Left hindlimb (tissue), 1 donor: Measurements from ENCODE around the gene ANKMY1.

Experiments
- DNase-seq: peaks from one replicate; pipeline ENCODE4 v3.0.0-alpha.2; 2018

ANKMY1 gene, protein sequence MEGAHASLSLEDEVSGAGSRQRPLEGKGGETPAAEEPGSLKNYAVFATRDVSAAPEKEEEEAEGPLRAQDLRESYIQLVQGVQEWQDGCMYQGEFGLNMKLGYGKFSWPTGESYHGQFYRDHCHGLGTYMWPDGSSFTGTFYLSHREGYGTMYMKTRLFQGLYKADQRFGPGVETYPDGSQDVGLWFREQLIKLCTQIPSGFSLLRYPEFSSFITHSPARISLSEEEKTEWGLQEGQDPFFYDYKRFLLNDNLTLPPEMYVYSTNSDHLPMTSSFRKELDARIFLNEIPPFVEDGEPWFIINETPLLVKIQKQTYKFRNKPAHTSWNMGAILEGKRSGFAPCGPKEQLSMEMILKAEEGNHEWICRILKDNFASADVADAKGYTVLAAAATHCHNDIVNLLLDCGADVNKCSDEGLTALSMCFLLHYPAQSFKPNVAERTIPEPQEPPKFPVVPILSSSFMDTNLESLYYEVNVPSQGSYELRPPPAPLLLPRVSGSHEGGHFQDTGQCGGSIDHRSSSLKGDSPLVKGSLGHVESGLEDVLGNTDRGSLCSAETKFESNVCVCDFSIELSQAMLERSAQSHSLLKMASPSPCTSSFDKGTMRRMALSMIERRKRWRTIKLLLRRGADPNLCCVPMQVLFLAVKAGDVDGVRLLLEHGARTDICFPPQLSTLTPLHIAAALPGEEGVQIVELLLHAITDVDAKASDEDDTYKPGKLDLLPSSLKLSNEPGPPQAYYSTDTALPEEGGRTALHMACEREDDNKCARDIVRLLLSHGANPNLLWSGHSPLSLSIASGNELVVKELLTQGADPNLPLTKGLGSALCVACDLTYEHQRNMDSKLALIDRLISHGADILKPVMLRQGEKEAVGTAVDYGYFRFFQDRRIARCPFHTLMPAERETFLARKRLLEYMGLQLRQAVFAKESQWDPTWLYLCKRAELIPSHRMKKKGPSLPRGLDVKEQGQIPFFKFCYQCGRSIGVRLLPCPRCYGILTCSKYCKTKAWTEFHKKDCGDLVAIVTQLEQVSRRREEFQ

DNA sequence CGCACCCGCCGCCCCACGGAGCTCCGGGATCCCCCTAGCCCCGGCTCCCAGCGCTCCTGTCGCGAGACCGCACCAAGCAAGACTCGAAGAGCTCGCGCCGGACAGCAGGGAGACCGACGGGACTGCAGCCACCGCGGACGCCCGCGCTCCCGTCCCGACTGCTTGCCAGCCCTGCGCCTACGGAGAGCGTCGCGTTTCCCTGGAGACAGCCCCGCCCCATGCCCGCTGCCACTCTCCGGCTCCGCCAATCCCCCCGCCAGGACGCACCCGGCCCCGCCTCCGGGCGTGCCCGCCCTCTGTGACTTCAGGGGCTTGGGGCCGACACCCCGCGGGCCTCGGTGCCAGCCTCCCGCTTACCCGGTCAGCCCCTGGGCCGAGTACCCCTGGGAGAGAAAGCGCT lies at the start of gene ANKMY1:
Gene ANKMY1 (minus strand): TSS at position 181 of the 400 bp plus-strand sequence. CDS start 653 bp downstream, outside the sequence.
- peak; percentile 79 for DNase-seq

DNA sequence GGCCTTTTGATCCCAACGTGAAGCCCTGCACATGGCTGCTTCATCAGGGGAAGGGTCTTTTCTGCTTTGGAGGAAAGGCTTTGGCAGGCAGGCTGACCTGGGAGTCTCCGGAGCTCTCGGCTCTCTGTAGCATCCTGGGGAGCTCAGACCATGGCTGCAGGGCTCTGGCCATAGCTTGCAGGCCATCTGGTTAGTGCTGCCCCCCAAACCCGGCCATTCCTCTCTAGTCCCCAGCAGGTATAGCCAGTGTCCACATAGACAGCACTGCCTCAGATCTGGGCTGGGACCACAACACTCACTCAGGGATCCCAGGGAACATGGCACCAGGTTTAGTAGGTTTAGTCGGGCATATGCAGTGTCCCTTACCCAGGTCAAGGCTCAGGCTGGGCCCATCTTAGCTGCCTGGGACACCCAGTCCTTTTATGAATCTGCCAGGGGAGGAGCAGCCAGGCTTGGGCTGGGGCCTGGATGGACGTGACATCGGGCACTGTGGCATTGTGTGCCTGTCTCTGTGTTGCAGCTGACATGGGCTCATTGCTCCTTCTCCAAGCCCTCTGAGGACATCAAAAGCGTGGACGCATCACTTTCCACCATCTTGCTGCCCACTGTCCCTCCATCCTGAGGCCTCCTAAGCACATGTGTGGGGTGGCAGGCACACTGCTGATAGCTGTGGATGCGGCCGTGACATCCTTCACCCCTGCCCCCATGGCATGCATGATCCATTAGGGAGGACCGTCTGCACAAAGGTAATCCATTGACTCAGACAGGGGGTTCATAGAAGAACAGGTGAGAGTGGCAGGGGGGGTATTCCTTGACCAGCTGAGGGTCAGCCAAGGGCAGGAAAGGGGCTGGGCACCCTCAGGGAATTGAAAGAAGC lies 48.3 kb upstream of the ANKMY1 start:
- DNase-seq, result peak; percentile 4

DNA sequence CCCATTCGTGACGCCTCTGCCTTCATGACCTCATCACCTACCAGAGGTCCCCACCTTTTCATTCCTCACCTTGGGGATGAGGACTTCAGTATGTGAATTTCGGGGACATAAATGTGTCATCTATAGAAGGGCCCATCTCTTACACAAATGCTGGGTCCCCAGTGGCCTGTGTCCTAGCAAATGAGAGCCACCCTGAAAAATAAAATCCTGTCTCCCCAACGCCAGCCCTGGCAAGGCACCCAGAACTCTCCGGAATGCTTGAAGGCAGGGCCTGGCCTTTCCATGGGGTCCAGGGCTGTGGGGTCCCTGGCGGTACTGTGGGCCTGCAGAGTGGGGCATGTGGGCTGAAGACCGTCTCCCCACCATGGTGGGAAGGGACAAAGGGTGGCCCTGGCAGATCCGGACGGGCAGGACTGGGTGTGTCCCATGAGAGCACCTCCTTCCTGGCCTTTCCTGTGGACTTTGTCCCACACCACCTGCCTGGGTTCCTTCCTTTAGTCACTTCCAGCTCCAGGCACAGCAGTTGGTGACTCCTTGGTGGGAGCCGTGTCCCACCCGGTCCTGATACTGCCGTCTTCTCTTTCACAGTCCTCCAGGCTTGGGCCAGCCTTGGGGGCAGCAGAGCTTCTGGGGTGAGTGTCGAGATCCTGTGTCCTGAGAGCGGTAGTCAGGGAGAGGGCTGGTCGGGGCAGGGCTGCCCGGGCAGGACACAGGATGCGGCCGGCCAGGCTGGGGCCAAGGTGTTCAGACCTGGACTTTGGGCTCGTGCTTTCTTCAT lies 47.3 kb upstream of the ANKMY1 start:
- peak; percentile 33 for DNase-seq

DNA sequence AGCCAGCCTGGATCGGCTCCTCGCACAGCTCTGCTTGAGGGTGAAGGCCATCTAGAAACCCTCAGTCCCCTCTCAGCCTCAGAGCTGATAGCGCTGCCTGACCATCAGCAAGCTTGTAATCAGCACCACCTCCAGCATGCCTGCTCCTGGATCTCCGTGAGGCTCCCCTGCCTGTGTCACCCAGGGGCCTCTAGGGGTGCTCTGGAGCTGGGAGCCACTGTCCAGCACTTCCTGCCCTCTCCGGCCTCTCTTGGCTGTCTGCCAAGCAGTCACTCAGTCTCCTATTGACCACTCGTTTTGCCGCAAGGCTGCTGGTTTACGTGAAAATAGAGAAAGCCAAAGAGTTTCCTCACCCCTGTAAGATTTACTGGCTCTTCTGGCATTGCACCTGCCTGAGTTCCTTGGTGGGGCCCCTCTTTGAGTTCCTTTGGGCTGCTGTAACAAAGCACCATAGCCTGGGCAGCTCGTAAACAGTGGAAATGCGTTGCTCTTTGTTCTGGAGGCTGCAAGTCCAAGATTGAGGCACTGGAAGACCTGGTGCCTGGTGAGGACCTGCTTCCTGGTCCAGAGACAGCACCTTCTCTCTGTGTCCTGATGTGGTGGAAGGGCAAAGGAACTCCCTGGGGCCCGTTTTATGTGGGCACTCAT lies 46.6 kb upstream of the ANKMY1 start:
- DNase-seq, result peak; percentile 63

DNA sequence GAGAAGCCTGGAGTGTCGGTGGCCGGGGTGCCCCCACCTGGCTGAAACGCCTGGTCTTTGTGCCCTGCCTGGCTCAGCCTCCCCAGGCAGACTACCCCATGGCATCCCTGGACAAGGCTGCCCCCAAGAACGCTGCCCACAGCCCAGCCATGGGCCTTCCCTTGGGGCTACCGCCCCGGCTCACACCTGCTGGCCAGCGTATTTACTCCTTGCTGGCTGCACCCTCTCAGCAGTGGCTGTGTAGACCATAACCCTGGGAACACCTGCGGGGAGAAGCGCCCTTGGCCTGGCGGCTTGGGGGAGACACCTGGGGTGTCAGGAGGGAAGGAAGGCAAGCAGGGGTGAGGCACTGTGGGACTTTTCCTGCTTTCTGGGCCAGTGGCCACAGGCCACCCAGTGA lies 46.1 kb upstream of the ANKMY1 start:
- DNase-seq, result peak; percentile 24

DNA sequence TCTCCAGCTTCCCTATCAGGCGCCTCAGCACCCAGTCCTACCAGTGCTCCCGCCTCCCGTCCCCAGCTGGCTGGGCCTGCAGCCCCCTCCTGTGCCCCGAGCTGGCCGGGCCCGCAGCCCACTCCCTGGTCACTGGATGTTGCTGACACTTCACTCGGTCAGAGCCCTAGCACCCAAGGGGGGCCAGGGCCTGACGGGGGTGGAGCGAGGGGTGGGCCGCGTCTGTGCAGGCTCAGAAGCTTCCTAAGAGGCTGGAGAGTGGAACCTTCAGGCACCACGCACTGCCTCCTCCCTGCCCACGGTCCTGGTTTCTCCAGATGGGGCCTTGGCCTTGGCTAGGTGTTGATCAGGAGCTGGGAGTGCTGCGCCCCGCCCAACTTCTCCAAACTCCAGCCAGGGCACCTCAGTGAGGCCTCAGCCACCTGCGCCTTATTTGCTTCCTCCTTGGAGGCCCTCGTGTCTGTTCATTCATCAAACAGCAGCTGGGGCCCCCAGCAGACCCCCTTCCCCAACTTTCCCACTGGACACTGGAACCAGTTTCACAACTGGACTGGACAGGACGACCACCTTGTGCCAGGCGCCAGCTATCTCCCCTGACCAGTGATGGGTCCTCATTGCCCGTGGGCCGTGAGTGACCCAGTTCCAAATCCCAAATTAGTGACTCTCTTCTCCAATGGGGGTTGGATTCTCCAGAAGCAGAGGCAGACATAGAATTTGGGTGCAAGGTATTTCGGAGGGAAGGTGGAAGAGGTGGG lies 45.5 kb upstream of the ANKMY1 start:
- DNase-seq, result peak; percentile 26

DNA sequence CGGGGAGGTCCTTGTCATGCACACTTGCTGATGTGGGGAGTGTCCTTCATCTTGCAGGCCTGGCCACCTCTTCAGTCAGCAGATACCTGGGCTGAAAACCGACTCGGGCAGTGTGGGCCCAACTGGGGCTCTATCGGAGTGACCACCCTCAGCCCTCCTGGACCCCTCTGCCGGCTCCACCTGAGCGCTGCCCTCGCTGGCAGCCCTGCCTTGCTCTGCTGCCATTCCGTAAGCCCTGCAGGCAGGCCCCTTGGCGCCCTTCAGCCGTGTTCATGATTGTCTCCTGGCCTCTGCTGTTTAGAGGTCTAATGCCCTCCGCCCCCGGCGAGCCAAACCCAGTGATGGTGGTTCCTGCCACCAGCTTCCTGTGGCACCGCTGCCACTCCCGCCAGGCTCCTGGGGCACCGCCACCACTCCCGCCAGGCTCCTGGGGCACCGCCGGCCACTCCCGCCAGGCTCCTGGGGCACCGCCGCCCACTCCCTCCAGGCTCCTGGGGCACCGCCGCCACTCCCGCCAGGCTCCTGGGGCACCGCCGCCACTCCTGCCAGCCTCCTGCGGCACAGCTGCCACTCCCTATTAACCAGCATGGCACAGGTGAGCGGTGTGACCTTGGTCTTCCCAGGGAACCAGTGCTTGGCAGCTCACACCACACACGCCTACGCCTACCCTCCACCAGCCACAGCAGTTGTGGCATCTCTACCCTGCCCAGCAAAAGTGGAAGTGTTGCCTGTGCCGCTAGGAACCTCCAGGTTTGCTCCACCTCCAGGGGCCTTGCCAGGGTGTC lies 44.7 kb upstream of the ANKMY1 start:
- peak; percentile 10 for DNase-seq

DNA sequence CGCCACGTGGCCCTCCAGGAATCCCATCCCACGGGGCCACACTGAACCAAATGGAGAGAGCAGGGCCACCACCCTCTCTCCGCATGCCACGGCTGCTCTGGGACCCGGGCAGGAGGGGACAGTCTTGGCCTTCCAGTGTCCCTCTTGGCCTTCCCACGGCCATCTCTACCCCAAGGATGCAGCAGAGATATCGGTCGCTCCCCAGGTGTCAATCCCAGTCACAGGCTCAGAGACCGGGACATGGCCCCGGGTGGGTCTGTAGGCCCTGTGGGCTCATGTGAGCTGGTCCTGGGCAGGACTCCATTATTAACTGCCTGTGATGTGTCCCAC lies 44.0 kb upstream of the ANKMY1 start:
- peak; percentile 18 for DNase-seq

DNA sequence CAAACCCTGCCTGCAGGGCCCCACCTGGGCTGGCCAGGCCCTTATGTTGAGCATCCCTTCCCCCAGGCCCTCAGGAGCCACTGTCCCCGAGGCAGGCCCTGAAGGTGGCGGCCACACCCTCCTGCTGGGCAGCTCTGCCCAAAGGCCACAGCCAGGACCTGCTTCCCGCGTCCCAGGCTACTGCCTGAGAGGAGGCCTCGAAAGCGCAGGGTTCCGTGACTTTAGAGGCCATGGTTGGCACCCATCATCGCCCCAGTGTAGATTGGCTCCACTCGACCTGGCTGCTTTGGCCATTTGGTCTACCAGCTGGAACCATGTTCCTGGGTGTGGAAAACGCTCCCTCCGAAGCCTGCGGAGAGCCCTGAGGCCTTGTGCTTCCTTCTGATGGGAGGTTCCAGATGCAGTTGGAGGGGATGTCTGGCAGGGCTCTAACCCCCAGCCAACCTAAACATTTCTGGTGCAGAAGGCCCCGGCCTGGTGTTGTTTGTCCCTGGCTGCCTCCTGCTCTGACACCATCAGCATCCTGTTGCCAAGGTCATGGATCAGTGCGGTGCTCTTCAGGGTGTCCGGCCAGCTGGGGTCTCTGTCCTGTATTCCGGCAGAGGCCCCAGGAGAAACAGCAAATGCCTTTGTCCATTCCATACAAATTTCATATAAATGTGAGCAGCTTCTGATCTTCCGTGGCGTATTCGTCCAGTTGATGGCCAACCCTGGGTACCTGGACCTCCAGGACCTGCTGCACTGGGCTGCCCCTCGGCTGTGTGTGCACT lies 43.5 kb upstream of the ANKMY1 start:
- DNase-seq, result peak; percentile 17

DNA sequence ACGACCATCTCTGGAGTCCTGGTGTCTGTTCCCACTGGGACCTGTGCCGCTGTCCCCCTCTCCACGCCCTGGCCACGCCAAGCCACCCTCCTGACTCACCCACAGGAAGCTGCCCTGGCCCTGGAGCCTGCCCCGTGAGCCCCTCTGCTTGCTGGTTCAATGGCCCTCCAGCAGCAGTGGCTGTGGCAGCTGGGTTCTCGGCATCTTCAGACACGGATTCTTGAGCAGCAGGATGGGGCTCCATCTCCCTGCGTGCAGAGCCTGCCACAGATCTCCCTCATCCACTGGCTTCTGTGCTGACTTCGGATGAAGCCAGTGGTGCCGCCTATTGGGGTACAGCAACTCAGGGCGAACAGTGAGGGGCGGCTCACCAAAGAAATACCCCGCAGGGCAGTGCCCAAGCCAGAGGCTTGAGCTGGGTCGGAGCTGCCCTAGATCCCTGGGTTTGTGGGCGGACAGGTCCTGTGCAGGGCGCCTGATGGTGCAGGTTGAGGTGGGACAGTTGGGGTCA lies 42.7 kb upstream of the ANKMY1 start:
- DNase-seq, result peak; percentile 5

DNA sequence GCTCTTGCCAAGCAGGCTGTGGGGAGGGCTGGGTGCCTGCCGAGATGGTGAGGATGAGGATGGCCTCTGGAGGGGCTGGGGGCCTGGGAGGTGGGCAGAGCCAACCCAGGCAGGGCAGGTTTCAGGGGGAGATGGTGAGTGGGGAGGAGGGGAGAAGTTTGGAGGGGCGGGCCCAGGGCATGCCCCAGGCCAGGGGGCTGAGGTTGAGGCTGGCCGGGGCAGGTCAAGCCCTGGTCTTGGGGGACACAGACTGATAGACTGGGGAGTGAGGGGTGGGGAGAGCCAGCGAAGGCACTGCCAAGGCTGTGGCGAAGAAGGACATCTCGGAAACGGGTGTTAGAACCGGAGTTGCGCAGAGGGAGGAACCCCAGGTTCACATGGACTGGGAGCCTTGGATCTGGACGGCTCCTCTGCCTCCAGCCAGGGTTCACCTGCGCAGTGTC lies 41.4 kb upstream of the ANKMY1 start:
- DNase-seq, result peak; percentile 25

DNA sequence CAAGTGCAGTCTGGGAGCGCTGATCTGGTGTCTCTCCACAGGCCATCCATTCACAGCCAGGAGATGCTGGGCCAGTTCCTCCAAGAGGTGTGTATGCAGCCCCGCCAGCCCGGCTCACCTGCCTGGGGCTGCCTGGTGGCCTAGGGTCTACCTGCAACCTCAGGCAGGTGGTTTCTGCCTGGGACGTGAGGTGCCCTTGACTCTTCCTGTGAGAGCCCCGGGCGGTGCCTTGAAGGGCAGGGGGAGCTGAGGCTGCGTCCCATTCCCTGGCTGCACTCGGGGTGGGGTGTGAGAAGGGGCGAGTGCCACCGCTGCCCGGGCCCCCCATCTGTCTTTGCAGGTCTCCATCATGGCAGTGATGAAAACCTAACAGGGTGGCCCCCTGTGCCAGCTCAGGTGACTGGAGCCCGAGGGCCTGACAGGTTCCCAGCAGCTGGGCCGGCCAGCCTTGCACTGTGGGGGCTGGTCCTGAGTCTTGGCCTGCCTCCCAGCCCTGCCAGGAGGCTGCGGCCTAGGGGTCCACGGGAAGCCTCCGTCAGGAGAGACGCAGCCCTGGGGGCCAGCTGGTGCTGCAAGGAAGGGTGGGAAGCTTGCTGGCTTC lies 40.6 kb upstream of the ANKMY1 start:
- DNase-seq, result peak; percentile 26

DNA sequence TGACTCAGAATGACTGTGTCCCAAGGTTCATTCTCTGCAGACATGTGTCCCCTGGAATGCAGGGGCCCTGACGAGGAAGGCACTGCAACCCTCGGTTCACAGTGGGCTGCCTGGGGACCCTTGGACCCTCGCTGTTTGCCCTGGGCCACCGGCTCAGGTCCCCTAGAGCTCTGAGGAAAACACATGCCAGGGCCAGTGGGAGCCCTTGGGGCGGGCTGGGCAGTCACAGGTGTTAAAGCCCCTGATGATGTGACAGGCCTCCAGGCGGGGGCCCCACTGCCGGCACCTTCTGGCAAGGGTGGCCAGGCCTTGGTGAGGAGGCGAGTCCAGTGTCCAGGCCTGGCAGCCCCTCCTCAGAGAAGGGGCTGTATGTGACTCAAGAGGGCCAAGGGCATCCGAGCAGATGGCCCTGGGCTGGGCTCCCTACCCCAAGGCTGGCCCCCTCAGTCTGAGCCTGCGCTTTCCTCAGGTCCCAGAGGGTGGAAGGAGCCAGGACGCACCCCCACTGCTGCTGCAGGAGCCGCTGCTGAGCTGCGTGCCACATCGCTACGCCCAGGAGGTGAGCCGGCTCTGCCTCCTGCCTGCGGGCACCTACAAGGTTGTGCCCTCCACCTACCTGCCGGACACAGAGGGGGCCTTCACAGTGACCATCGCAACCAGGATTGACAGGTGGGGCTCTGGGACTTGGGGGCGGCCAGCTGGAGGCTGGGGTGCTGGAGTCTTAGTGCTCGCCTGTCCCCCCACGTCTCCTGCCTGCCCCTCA lies 39.8 kb upstream of the ANKMY1 start:
- DNase-seq, result peak; percentile 12

DNA sequence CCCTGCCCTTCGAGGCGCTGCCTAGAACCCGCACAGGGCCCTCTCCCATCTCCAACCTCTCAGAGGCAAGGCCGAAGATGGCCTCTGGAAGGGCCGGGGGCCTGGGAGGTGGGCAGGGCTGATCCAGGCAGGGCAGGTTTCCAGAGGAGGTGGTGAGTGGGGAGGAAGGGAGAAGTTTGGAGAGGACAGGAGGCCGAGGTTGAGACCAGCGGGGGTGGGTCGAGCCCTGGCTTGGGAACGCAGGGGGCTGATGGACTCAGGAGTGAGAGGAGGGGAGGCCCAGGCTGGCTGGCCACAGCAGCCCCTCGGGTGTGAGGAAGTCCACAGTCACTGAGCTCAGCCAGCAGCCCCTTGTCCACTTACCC lies 39.2 kb upstream of the ANKMY1 start:
- peak; percentile 22 for DNase-seq

DNA sequence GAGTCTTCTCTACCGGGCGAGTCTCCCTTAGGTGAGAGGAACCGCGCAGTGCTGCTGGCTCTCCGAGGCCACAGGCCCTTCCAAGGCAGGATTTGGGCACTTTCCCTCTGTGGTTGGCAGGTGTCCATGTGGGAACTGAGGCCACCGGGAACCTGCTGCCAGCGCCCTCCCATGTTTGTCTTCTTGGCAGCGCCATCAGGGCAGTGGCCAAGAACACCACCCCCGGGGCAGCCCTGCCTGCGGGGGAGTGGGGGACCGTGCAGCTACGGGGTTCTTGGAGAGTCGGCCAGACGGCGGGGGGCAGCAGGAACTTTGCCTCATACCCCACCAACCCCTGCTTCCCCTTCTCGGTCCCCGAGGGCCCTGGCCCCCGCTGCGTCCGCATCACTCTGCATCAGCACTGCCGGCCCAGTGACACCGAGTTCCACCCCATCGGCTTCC lies 38.7 kb upstream of the ANKMY1 start:
- DNase-seq, result peak; percentile 40

DNA sequence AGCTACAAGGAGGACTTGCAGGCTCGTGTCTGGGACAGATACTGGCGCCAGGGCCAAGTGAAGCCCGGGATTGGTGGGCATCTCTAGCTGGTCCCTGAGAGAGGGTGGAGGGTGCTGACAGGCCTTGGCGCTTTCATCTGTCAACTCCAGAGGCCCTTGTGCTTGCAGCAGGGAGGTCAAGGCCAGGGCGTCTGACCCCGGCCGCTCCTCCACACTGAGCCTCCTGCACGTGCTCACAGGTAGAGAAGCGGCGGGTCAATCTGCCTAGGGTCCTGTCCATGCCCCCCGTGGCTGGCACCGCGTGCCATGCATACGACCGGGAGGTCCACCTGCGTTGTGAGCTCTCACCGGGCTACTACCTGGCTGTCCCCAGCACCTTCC lies 38.3 kb upstream of the ANKMY1 start:
- DNase-seq, result peak; percentile 21

DNA sequence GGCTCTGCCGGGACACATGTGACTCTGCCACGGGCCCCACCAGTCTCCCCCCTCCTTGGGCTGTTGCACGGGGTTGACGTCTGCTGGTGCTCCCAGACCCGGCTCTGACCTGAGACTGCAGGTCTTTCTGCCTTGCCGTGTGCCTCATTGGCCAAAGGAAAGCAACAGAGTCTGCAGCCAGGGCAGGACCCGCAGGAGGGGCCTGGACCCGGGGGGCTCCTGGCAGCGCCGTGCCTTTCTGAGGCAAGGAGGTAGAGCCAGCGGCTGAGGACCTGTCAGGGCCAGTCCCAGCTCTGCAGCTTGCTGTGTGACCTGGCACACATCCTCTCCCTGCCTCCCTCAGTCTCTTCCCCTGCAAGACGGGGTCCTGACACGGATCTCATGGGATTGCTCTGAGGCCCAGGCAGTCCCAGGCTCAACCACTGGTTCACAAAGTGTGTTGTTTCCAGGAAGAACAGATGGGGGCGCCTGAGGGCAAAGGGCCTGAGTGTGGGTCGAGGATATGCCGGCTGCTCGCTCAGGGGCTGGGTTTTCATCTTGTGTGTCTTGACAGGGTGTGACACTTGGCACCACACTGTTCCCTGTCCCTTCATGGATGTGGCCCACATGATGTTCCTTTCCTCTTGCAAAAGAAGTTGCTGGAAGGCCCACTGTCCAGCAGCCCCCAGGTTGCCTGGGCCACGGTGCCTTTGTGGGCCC lies 37.7 kb upstream of the ANKMY1 start:
- DNase-seq, result peak; percentile 26
